ENCODE measurements around the gene LRRC56. TPM values are rescaled to one million over a fixed set of nuclear protein-coding genes. Genes with fewer than 3 reads are reported as not detected.
A peak's percentile ranks its signal among the peaks of the same experiment; 100 is the strongest.

LRRC56 gene
- total and polyA plus RNA-seq, 5 donors from 2014 or later, result 0.89 to 5.8 (median 2.7) TPM

DNA sequence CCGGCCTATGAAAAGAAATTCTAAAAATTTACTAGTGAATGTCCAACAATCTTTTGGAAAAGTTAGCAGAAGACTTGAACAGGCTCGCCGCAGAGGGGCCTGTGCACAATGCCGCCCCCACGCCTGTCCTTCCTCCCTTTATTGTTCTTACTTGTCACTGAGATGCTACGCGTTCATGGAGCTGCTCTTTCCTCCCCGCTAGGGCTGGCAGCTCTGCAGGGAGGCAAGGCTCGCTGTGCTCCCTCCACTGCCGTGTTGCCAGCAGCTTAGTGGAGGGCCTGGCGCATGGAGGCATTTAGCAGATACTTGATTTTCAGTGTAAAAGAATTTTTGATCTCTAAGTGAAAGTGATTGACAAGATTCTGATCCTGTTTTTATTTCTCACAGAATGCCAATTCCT is 53.7 kb downstream of the LRRC56 start:
- no peaks in the 10 kb centered on the region for H3K9me3 ChIP-seq (ENCODE audit: control insufficient read depth in 2 of 2, low read length in 2 of 2)
- no peak for DNase-seq
- Mint-ChIP-seq H3K27me3 (no peaks in the 10 kb centered on the region), H3K4me1 (peaks cover 0 to 26% (median 11%) of the 10 kb centered on the region in 4 donors), H3K36me3 (peaks cover 43% of the 10 kb centered on the region), H3K4me3 (no peak overlapping the region), H3K27ac (no peak overlapping the region), H3K9me3 (no peaks in the 10 kb centered on the region)
- H3K27me3 ChIP-seq (ENCODE audit: control insufficient read depth, insufficient read depth, low read length), result no peaks in the 10 kb centered on the region
- peaks cover 16% of the 10 kb centered on the region for H3K4me1 ChIP-seq (ENCODE audit: control insufficient read depth, insufficient read depth, low read length, poor library complexity, severe bottlenecking)
- no peak overlapping the region for H3K4me3 ChIP-seq (ENCODE audit: low read depth, low read length)
- H3K36me3 ChIP-seq (ENCODE audit: control insufficient read depth, insufficient read depth, low read length), result peaks cover 85% of the 10 kb centered on the region
- H3K27ac ChIP-seq (ENCODE audit: insufficient read depth, low read length, poor library complexity, severe bottlenecking), result no peak overlapping the region
- no peak for ATAC-seq (ENCODE audit: low read depth in 2 of 2)

DNA sequence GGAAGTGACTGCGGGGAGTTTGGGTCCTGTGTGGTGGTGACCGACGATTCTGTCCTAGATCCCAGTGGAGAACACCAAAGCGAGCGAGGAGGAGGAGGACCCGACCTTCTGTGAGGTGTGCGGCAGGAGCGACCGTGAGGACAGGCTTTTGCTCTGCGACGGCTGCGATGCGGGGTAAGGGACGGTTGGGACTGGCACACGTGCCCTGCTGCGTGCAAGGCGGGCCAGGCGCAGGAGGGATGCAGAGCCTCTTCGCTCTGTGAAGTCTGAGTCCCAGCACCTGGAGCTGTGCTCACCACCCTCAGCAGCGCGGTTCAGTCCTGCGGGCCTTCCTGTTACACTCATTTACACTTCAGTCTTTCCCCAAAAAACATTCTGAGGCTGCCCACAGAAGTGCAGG is 55.2 kb downstream of the LRRC56 start:
- Mint-ChIP-seq H3K4me1 (peaks cover 0 to 17% (median 8%) of the 10 kb centered on the region in 4 donors), H3K27me3 (no peaks in the 10 kb centered on the region), H3K27ac (no peak overlapping the region), H3K4me3 (no peak overlapping the region), H3K9me3 (no peaks in the 10 kb centered on the region), H3K36me3 (peaks cover 34% of the 10 kb centered on the region)
- Histone ChIP-seq H3K36me3 (ENCODE audit: control insufficient read depth, insufficient read depth, low read length) (peaks cover 81% of the 10 kb centered on the region), H3K27ac (ENCODE audit: insufficient read depth, low read length, poor library complexity, severe bottlenecking) (no peak overlapping the region), H3K9me3 (ENCODE audit: control insufficient read depth in 2 of 2, low read length in 2 of 2) (no peaks in the 10 kb centered on the region), H3K4me1 (ENCODE audit: control insufficient read depth, insufficient read depth, low read length, poor library complexity, severe bottlenecking) (peaks cover 9% of the 10 kb centered on the region), H3K27me3 (ENCODE audit: control insufficient read depth, insufficient read depth, low read length) (no peaks in the 10 kb centered on the region), H3K4me3 (ENCODE audit: low read depth, low read length) (no peak overlapping the region)
- DNase-seq (no peak), ATAC-seq (ENCODE audit: low read depth in 2 of 2) (no peak)

- Mint-ChIP-seq H3K27me3 (no peaks in the 10 kb centered on the region), H3K27ac (peak overlapping the region in 1 of 3 donors; percentile 60), H3K4me1 (peaks cover 0 to 12% (median 4%) of the 10 kb centered on the region in 4 donors), H3K36me3 (peaks cover 31% of the 10 kb centered on the region), H3K9me3 (no peaks in the 10 kb centered on the region), H3K4me3 (no peak overlapping the region)
- H3K27ac ChIP-seq (ENCODE audit: insufficient read depth, low read length, poor library complexity, severe bottlenecking), result no peak overlapping the region
- peaks cover 81% of the 10 kb centered on the region for H3K36me3 ChIP-seq (ENCODE audit: control insufficient read depth, insufficient read depth, low read length)
- no peaks in the 10 kb centered on the region for H3K27me3 ChIP-seq (ENCODE audit: control insufficient read depth, insufficient read depth, low read length)
- no peak overlapping the region for H3K4me3 ChIP-seq (ENCODE audit: low read depth, low read length)
- peaks cover 5% of the 10 kb centered on the region for H3K4me1 ChIP-seq (ENCODE audit: control insufficient read depth, insufficient read depth, low read length, poor library complexity, severe bottlenecking)
- ATAC-seq (ENCODE audit: low read depth in 2 of 2) (no peak), DNase-seq (no peak)
- H3K9me3 ChIP-seq (ENCODE audit: control insufficient read depth in 2 of 2, low read length in 2 of 2), result no peaks in the 10 kb centered on the region
Observed at GRCh38 chr11:592918-593317, 55.6 kb downstream of the LRRC56 start.

DNA sequence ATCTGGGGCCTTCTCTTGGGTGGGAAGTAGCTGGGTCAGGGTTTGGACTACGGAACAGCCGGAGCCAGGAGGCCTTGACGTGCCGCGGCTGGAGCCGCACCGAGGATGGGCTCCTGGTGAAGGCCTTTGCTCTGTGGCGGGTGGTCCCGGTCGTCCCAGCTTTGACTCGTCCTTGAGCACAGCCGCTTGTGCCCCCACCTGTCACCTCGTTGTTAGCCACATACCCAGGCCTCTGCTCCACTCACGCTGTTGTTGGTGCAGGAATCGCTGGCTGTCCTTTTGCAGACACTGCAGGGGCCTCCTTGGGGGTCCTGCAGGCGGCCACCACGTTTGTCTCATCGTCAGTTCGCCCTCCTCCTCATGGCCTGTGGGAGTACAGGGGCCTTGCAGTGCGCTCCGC is 56.0 kb downstream of the LRRC56 start:
- Mint-ChIP-seq H3K9me3 (no peaks in the 10 kb centered on the region), H3K36me3 (peaks cover 28% of the 10 kb centered on the region), H3K4me3 (peak overlapping the region in 1 of 4 donors; percentile 58), H3K27ac (peak overlapping the region in 1 of 3 donors; percentile 60), H3K4me1 (peaks cover 0 to 8% (median under 1%) of the 10 kb centered on the region in 4 donors), H3K27me3 (no peaks in the 10 kb centered on the region)
- Histone ChIP-seq H3K4me1 (ENCODE audit: control insufficient read depth, insufficient read depth, low read length, poor library complexity, severe bottlenecking) (peaks cover under 1% of the 10 kb centered on the region), H3K27me3 (ENCODE audit: control insufficient read depth, insufficient read depth, low read length) (no peaks in the 10 kb centered on the region), H3K27ac (ENCODE audit: insufficient read depth, low read length, poor library complexity, severe bottlenecking) (no peak overlapping the region), H3K9me3 (ENCODE audit: control insufficient read depth in 2 of 2, low read length in 2 of 2) (no peaks in the 10 kb centered on the region), H3K36me3 (ENCODE audit: control insufficient read depth, insufficient read depth, low read length) (peaks cover 83% of the 10 kb centered on the region), H3K4me3 (ENCODE audit: low read depth, low read length) (no peak overlapping the region)
- DNase-seq (no peak), ATAC-seq (ENCODE audit: low read depth in 2 of 2) (no peak)

DNA sequence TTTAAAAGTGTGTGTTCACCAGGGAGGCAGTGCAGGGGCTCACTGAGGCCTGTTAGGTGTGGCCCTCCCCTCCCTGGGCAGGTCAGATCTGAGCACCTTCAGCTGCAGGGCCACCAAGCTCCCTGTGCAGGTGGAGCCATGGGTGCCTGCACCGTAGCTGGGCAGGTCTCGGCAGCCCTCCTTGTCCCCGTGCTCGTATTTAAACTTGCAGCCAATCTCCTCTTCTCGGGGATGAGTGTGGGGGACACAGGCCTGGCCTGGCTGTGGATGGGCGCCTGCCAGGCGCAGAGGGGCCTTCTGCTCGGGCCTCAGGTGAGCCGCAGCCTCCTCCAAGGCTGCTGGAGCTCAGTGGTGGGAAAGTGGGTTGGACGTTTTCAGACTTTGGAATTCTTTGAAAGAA is 58.1 kb downstream of the LRRC56 start:
- peaks cover 25% of the 10 kb centered on the region for H3K36me3 Mint-ChIP-seq

DNA sequence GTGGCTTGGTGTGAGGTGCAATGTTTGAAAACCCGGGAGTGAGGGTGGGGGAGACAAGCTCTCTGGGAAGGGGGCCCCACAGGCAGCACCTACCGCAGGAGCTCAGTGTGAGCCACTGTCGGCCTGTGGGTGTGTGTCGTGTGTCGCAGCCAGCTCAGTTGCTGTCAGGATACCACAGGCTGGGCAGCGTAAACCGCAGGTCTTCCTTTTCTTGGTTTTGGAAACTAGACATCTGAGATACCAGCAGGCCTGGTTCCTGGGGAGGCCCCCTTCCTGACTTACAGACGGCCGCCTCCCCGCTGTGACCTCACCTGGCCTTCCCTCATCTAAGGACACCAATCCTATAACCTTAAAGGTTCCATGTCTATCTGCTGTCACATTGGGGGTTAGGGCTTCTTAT is 59.0 kb downstream of the LRRC56 start:
- ATAC-seq (ENCODE audit: low read depth in 2 of 2) (no peak), DNase-seq (no peak)
- H3K4me1 ChIP-seq (ENCODE audit: control insufficient read depth, insufficient read depth, low read length, poor library complexity, severe bottlenecking), result no peaks in the 10 kb centered on the region
- no peak overlapping the region for H3K4me3 Mint-ChIP-seq
- H3K27ac ChIP-seq (ENCODE audit: insufficient read depth, low read length, poor library complexity, severe bottlenecking), result no peak overlapping the region
- H3K36me3 Mint-ChIP-seq, result peaks cover 19% of the 10 kb centered on the region
- peaks cover 80% of the 10 kb centered on the region for H3K36me3 ChIP-seq (ENCODE audit: control insufficient read depth, insufficient read depth, low read length)
- H3K4me3 ChIP-seq (ENCODE audit: low read depth, low read length), result no peak overlapping the region
- no peaks in the 10 kb centered on the region for H3K27me3 Mint-ChIP-seq
- no peaks in the 10 kb centered on the region for H3K27me3 ChIP-seq (ENCODE audit: control insufficient read depth, insufficient read depth, low read length)
- no peak overlapping the region for H3K27ac Mint-ChIP-seq
- no peaks in the 10 kb centered on the region for H3K9me3 Mint-ChIP-seq
- H3K4me1 Mint-ChIP-seq, result no peaks in the 10 kb centered on the region
- no peaks in the 10 kb centered on the region for H3K9me3 ChIP-seq (ENCODE audit: control insufficient read depth in 2 of 2, low read length in 2 of 2)

More for the DNA sequence above, 58.1 kb downstream of the LRRC56 start:
- Histone ChIP-seq H3K36me3 (ENCODE audit: control insufficient read depth, insufficient read depth, low read length) (peaks cover 80% of the 10 kb centered on the region), H3K4me1 (ENCODE audit: control insufficient read depth, insufficient read depth, low read length, poor library complexity, severe bottlenecking) (no peaks in the 10 kb centered on the region), H3K4me3 (ENCODE audit: low read depth, low read length) (no peak overlapping the region), H3K27ac (ENCODE audit: insufficient read depth, low read length, poor library complexity, severe bottlenecking) (no peak overlapping the region), H3K27me3 (ENCODE audit: control insufficient read depth, insufficient read depth, low read length) (no peaks in the 10 kb centered on the region), H3K9me3 (ENCODE audit: control insufficient read depth in 2 of 2, low read length in 2 of 2) (no peaks in the 10 kb centered on the region)
- ATAC-seq (ENCODE audit: low read depth in 2 of 2) (no peak), DNase-seq (no peak)
- Mint-ChIP-seq H3K4me3 (no peak overlapping the region), H3K27ac (no peak overlapping the region), H3K9me3 (no peaks in the 10 kb centered on the region), H3K27me3 (no peaks in the 10 kb centered on the region), H3K4me1 (no peaks in the 10 kb centered on the region)

DNA sequence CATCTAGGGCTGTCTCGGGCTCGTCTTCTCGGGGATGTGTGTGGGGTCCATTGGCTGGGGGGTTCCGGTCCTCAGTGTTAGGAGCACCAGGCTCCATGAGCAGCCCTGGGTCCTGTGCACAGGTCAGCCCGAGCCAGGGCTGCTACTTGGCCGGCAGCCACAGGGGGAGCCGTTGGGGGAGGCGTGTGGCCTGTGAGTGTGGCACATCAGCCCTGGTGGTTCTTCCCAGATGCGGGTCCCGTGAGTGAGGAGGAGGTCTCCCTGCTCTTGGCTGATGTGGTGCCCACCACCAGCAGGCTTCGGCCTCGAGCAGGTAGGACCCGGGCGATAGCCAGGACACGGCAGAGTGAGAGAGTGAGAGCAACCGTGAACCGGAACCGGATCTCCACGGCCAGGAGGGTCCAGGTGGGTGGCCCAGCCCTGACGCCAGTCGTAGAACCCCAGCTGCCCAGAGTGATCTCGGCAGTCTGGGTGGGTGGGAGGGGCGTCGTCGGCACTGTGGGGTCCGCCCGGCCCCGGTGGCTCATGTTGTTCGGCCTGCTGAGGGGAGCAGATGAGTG is 59.9 kb downstream of the LRRC56 start:
- no peak for DNase-seq
- Histone ChIP-seq H3K27me3 (ENCODE audit: control insufficient read depth, insufficient read depth, low read length) (no peaks in the 10 kb centered on the region), H3K4me1 (ENCODE audit: control insufficient read depth, insufficient read depth, low read length, poor library complexity, severe bottlenecking) (no peaks in the 10 kb centered on the region), H3K9me3 (ENCODE audit: control insufficient read depth in 2 of 2, low read length in 2 of 2) (no peaks in the 10 kb centered on the region), H3K36me3 (ENCODE audit: control insufficient read depth, insufficient read depth, low read length) (peaks cover 83% of the 10 kb centered on the region), H3K27ac (ENCODE audit: insufficient read depth, low read length, poor library complexity, severe bottlenecking) (no peak overlapping the region), H3K4me3 (ENCODE audit: low read depth, low read length) (no peak overlapping the region)
- Mint-ChIP-seq H3K36me3 (peaks cover 21% of the 10 kb centered on the region), H3K27me3 (no peaks in the 10 kb centered on the region), H3K9me3 (no peaks in the 10 kb centered on the region), H3K4me3 (no peak overlapping the region), H3K27ac (no peak overlapping the region), H3K4me1 (no peaks in the 10 kb centered on the region)
- peak in 1 of 2 donors; percentile 24 for ATAC-seq (ENCODE audit: low read depth in 2 of 2)

- H3K27ac ChIP-seq (ENCODE audit: insufficient read depth, low read length, poor library complexity, severe bottlenecking), result no peak overlapping the region
- no peaks in the 10 kb centered on the region for H3K4me1 ChIP-seq (ENCODE audit: control insufficient read depth, insufficient read depth, low read length, poor library complexity, severe bottlenecking)
- Mint-ChIP-seq H3K4me3 (no peak overlapping the region), H3K36me3 (peaks cover 14% of the 10 kb centered on the region), H3K4me1 (no peaks in the 10 kb centered on the region), H3K27me3 (no peaks in the 10 kb centered on the region), H3K9me3 (no peaks in the 10 kb centered on the region), H3K27ac (peak overlapping the region in 1 of 3 donors; percentile 36)
- ATAC-seq (ENCODE audit: low read depth in 2 of 2) (no peak), DNase-seq (no peak)
- H3K27me3 ChIP-seq (ENCODE audit: control insufficient read depth, insufficient read depth, low read length), result no peaks in the 10 kb centered on the region
- H3K9me3 ChIP-seq (ENCODE audit: control insufficient read depth in 2 of 2, low read length in 2 of 2), result no peaks in the 10 kb centered on the region
- no peak overlapping the region for H3K4me3 ChIP-seq (ENCODE audit: low read depth, low read length)
- H3K36me3 ChIP-seq (ENCODE audit: control insufficient read depth, insufficient read depth, low read length), result peaks cover 81% of the 10 kb centered on the region
Observed at GRCh38 chr11:598005-598680, 60.8 kb downstream of the LRRC56 start.

Data from CD4-positive, CD25-positive, alpha-beta regulatory T cell (primary cell).